GM12875 (cell line): Measurements from ENCODE around the gene IDE.

Experiments
- H3K4me3 ChIP-seq: one replicate; pipeline ENCODE4 v1.5.1; 2011; ENCODE audit warnings: low read depth, low read length, control low read depth
- CTCF ChIP-seq: IDR thresholded peaks from 2 replicates; pipeline ENCODE4 v1.5.1; 2011; ENCODE audit warnings: low read depth, mild to moderate bottlenecking, control low read depth, inconsistent platforms, low read length, moderate library complexity, borderline replicate concordance; ENCODE audit not compliant: insufficient read depth

The IDE gene

DNA sequence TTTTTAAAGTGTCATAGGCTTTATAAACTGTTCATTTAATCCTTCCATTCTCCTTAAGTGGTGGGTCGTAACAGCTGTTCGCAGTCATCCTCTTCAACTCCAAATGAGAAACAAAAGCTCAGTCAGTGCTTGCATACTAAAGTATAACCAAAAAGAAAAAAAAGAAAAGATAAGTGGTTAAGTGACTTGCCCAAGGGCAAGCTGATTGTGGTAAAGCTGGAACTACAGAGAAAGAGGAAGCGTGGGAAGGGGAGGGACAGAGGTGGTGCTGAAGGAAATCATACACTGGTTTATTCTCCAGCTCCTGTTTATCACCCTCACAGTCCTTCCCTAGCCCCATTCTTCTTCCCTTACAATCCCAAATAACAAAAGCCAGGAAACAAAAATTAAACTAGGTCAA is 29.6 kb downstream of the IDE start:
- no peak overlapping the region for H3K4me3 ChIP-seq
- TF ChIP-seq CTCF = no peak

DNA sequence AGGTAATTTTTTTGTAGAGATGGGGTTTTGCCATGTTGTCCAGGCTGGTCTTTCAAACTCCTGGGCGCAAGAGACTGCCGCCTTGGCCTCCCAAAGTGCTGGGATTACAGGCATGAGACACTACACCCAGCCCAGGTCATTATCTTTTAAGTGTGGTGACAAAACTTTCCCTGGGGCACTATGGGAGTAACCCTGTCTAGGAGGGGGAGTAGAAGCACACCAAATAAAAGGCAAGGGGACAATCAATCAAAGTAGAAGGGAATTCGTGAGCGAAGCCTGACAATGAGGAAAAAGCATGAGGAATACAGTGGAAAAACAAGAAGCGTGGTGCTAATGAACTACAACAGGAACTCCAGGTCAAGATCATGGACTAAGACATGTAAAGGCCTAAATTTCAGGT is 31.4 kb downstream of the IDE start:
- no peak for TF ChIP-seq CTCF

GRCh38 chr10:92541583-92541982 is 32.3 kb downstream of the IDE start:
- TF ChIP-seq CTCF = no peak
- no peak overlapping the region for H3K4me3 ChIP-seq

More for the DNA sequence above, 31.4 kb downstream of the IDE start:
- no peak overlapping the region for H3K4me3 ChIP-seq

DNA sequence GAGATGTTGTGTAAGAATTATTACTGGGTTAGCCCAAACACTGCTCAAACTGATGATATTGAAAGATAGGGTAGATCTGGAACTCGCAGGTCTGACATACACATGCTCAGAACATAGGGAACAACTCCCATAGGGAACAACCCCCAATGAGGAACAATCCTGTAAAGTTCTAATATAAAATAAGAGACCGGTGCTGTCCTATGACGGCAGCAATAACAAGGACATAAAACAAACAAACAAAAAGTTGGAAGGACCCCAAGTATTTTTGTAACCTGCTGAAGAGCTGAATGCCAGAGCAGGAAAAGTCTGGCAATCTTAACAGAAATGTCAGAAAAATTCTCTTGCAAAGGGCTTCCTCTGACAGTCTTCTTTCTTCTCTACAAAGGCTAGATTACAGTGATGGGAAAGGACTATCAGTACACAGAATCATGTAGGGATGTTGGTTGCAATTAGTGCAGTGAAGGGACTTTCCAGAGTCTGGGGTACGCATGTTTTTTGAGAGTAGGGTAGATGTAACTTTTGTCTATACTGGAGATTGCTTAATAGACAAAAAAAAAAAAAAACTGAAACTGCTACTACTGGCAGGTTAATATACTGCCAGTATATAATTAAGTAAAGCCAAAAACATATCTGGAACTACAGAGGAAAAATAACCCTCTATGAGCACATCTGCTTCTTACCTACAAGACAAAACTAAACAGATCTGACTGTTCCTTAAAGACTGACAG is 35.5 kb downstream of the IDE start:
- no peak overlapping the region for H3K4me3 ChIP-seq
- no peak for TF ChIP-seq CTCF

GRCh38 chr10:92530891-92531535 is 42.9 kb downstream of the IDE start:
- TF ChIP-seq CTCF = no peak
- no peak overlapping the region for H3K4me3 ChIP-seq

DNA sequence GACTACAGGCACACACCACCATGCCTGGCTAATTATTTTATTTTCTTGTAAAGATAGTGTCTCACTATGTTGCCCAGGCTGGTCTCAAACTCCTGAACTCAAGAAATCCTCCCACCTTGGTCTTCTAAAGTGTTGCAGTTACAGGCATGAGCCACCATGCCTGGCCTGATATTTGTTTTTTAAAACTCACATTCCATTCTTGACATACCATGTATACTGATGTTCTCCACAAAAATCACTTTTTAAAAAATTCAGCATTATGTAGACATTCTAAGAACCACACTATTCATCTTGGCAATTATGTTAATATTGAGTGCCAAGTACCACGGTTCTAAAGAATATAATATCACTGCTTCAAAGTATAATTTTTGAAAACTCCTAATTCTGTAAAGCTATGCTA is 43.5 kb downstream of the IDE start:
- TF ChIP-seq CTCF = no peak
- no peak overlapping the region for H3K4me3 ChIP-seq

DNA sequence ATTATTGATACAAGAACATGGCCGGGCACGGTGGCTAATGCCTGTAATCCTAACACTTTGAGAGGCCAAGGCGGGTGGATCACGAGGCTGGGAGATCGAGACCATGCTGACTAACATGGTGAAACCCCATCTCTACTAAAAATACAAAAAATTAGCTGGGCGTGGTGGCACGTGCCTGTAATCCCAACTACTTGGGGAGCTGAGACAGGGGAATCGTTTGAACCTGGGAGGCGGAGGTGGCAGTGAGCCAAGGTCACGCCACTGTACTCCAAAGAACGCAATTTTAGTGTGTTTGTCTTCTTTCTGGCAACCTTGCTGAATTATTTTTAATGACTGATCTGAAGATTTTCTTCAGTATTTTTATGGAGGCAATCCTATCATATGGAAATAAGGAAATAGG is 46.2 kb downstream of the IDE start:
- TF ChIP-seq CTCF = no peak
- H3K4me3 ChIP-seq = no peak overlapping the region
